HepG2 (cell line): ENCODE measurements around the gene CHEK1. TPM values are rescaled to one million over a fixed set of nuclear protein-coding genes. Genes with fewer than 3 reads are reported as not detected.

ENCODE experiments used
- E2F5 ChIP-seq: sonication (generic); formaldehyde crosslinking; conservative IDR thresholded peaks from 2 replicates; pipeline ENCODE4 v1.4.0; 2020; ENCODE audit warnings: missing genetic modification reagents
- FOXK1 ChIP-seq: sonication (generic); formaldehyde crosslinking; IDR thresholded peaks from 2 replicates; pipeline ENCODE4 v1.4.0; 2020; ENCODE audit warnings: low read depth, missing genetic modification reagents, borderline replicate concordance
- FOXP1 ChIP-seq, 2 experiments: fragments of 450-650 bp in 1 of 2; IDR thresholded peaks; 2 replicates each; pipeline ENCODE4 v1.6.1; 2017 to 2018; ENCODE audit warnings: antibody characterized with exemption in 1 of 2
- HNRNPK ChIP-seq: fragments of 200-400 bp; formaldehyde crosslinking; IDR thresholded peaks from 2 replicates; pipeline ENCODE4 v1.6.1; 2018; ENCODE audit warnings: low read length, low read depth, moderate library complexity, mild to moderate bottlenecking; ENCODE audit not compliant: poor library complexity, severe bottlenecking
- NR1H2 ChIP-seq: sonication (generic); formaldehyde crosslinking; IDR thresholded peaks from 2 replicates; pipeline ENCODE4 v1.8.1; 2022; ENCODE audit warnings: low read depth, missing genetic modification reagents, borderline replicate concordance
- NR3C1 ChIP-seq: sonication (generic); formaldehyde crosslinking; IDR thresholded peaks from 2 replicates; pipeline ENCODE4 v1.4.0; 2020; ENCODE audit warnings: missing genetic modification reagents
- RFX5 ChIP-seq: IDR thresholded peaks from 2 replicates; pipeline ENCODE4 v1.6.1; 2011; ENCODE audit warnings: low read depth, low read length, improper control_type of control experiment
- SNAI1 ChIP-seq: sonication (generic); formaldehyde crosslinking; IDR thresholded peaks from 2 replicates; pipeline ENCODE4 v1.5.0; 2020; ENCODE audit warnings: mild to moderate bottlenecking, missing genetic modification reagents, borderline replicate concordance
- ZHX2 ChIP-seq, 2 experiments: sonication (generic) in 1 of 2; formaldehyde crosslinking in 1 of 2; IDR thresholded peaks; 2 replicates each; pipeline versions ENCODE4 v1.6.1 to v1.9.0; 2014 to 2022; ENCODE audit warnings: antibody characterized with exemption in 1 of 2, borderline replicate concordance in 1 of 2, inconsistent platforms in 1 of 2, low read depth in 1 of 2, missing genetic modification reagents in 1 of 2
- ZNF142 ChIP-seq: sonication (generic); formaldehyde crosslinking; IDR thresholded peaks from 2 replicates; pipeline ENCODE4 v1.4.0; 2020; ENCODE audit warnings: missing genetic modification reagents
- ZNF260 ChIP-seq: sonication (generic); formaldehyde crosslinking; IDR thresholded peaks from 2 replicates; pipeline ENCODE4 v1.4.0; 2020; ENCODE audit warnings: missing genetic modification reagents, low read depth, mild to moderate bottlenecking, borderline replicate concordance
- ZNF513 ChIP-seq: sonication (generic); formaldehyde crosslinking; conservative IDR thresholded peaks from 2 replicates; pipeline ENCODE4 v1.5.0; 2020; ENCODE audit warnings: missing genetic modification reagents
- polyA plus RNA-seq, 8 experiments: library from polyadenylated mRNA; depleted of rRNA in 3 of 8; stranded (reverse) in 7 of 8; unstranded in 1 of 8; fragments of >200 nt; fragmentation: Illumina TruSeq in 4 of 8; extraction: Trizol in 4 of 8; gene quantifications; 2 replicates each; pipeline versions ENCODE4 v1.2.1 to v1.2.3, GENCODE V29; 2011 to 2016; ENCODE audit warnings: low read depth in 4 of 8, missing spikeins in 1 of 8, mixed read lengths in 1 of 8; ENCODE audit not compliant: insufficient read depth in 1 of 8
- total RNA-seq, 5 experiments: library from RNA; depleted of rRNA; stranded (reverse); fragments of >200 nt; fragmentation: Illumina TruSeq; extraction: Trizol; gene quantifications; 2 replicates each; pipeline ENCODE4 v1.2.3, GENCODE V29; 2016; ENCODE audit warnings: low read depth in 1 of 5

CHEK1 gene
- total and polyA plus RNA-seq, 2 of the 13 experiments (the other 11 are each of a cell fraction or from before 2014, with no cell fraction given), result 17.8 to 83.2 TPM

- TF ChIP-seq ZNF513 (CRISPR knock-in tag) (no peak), FOXK1 (CRISPR knock-in tag) (peak; percentile 70; the same call in 1 of the 2 replicates), FOXP1 (IDR thresholded peaks at IDR 0.05) (no peak), FOXP1 (CRISPR knock-in tag; IDR thresholded peaks at IDR 0.05) (no peak), RFX5 (peak; percentile 9; the same call in 1 of the 2 replicates), NR1H2 (CRISPR knock-in tag) (no peak), SNAI1 (CRISPR knock-in tag) (0 out of 2 replicates have a peak, but pooled peaks have one; percentile 37), ZNF260 (no peak), E2F5 (CRISPR knock-in tag) (no peak), ZNF142 (no peak), ZHX2 (IDR thresholded peaks at IDR 0.05; ENCODE audit: low read depth) (peak; percentile 14), ZHX2 (CRISPR knock-in tag; IDR thresholded peaks at IDR 0.05; ENCODE audit: borderline replicate concordance) (no peak), NR3C1 (no peak), HNRNPK (no peak)
These were observed 32.5 kb upstream of the CHEK1 start, which contains the start of gene STT3A (continued) for GRCh38 chr11:125592305-125593113.
